Mesenchymal stem cell (in vitro differentiated cells and primary cell): ENCODE results near the gene LRRIQ3. TPM values are rescaled to one million over a fixed set of nuclear protein-coding genes. Genes with fewer than 3 reads are reported as not detected.

Experiments
- DNase-seq: peaks from one replicate; pipeline ENCODE4 v3.0.0-alpha.2; 2013
- H2AFZ ChIP-seq: one replicate; pipeline ENCODE4 v1.6.1; 2013; ENCODE audit warnings: low read depth, mild to moderate bottlenecking, control low read depth, inconsistent platforms, low read length, moderate library complexity
- H2AK5ac ChIP-seq: 2 replicates; pipeline ENCODE4 v1.6.1; 2013; ENCODE audit warnings: low read length, moderate library complexity, mild to moderate bottlenecking, inconsistent platforms; ENCODE audit not compliant: severe bottlenecking
- H2BK120ac ChIP-seq: one replicate; pipeline ENCODE4 v1.6.1; 2013; ENCODE audit warnings: low read depth, mild to moderate bottlenecking, inconsistent platforms, low read length, moderate library complexity
- H2BK12ac ChIP-seq, 2 experiments: one replicate each; pipeline ENCODE4 v1.6.1; 2013; ENCODE audit warnings: inconsistent platforms in 2 of 2, low read length in 2 of 2, mild to moderate bottlenecking in 2 of 2, moderate library complexity in 2 of 2, control low read depth in 1 of 2
- H2BK15ac ChIP-seq: one replicate; pipeline ENCODE4 v1.6.1; 2013; ENCODE audit warnings: mild to moderate bottlenecking, low read depth, inconsistent platforms; ENCODE audit not compliant: poor library complexity, severe bottlenecking
- H2BK5ac ChIP-seq: 2 replicates; pipeline ENCODE4 v1.6.1; 2013; ENCODE audit warnings: low read depth, mild to moderate bottlenecking, low read length, control low read depth, inconsistent platforms; ENCODE audit not compliant: poor library complexity, severe bottlenecking
- H3K14ac ChIP-seq, 2 experiments: one replicate each; pipeline ENCODE4 v1.6.1; 2013; ENCODE audit warnings: inconsistent platforms in 2 of 2, low read length in 2 of 2, control low read depth in 1 of 2, mild to moderate bottlenecking in 1 of 2, moderate library complexity in 1 of 2
- H3K18ac ChIP-seq, 2 experiments: one replicate each; pipeline ENCODE4 v1.6.1; 2013; ENCODE audit warnings: inconsistent platforms in 2 of 2, low read length in 2 of 2, control low read depth in 1 of 2, low read depth in 1 of 2, mild to moderate bottlenecking in 1 of 2
- H3K23ac ChIP-seq, 2 experiments: one replicate each; pipeline ENCODE4 v1.6.1; 2013; ENCODE audit warnings: inconsistent platforms in 2 of 2, low read length in 2 of 2, mild to moderate bottlenecking in 2 of 2, moderate library complexity in 2 of 2, control low read depth in 1 of 2
- H3K27ac ChIP-seq: 2 replicates; pipeline ENCODE4 v1.5.1; 2013; ENCODE audit warnings: mild to moderate bottlenecking, moderate library complexity, low read length, control low read depth, inconsistent platforms; ENCODE audit not compliant: poor library complexity, severe bottlenecking
- H3K27me3 ChIP-seq, 2 experiments: 2 replicates each; pipeline versions ENCODE4 v1.6.1 to v1.7.0; 2013; ENCODE audit warnings: low read length in 2 of 2, mild to moderate bottlenecking in 2 of 2, moderate library complexity in 2 of 2, control low read depth in 1 of 2, inconsistent platforms in 1 of 2; ENCODE audit not compliant: control insufficient read depth in 1 of 2, insufficient read depth in 1 of 2
- H3K36me3 ChIP-seq, 2 experiments: 2 replicates each; pipeline versions ENCODE4 v1.6.1 to v1.7.0; 2013; ENCODE audit warnings: low read length in 2 of 2, control low read depth in 1 of 2, inconsistent platforms in 1 of 2, low read depth in 1 of 2, mild to moderate bottlenecking in 1 of 2; ENCODE audit not compliant: insufficient read depth in 2 of 2, control insufficient read depth in 1 of 2
- H3K4ac ChIP-seq, 2 experiments: one replicate each; pipeline ENCODE4 v1.6.1; 2013; ENCODE audit warnings: inconsistent platforms in 2 of 2, low read length in 2 of 2, mild to moderate bottlenecking in 2 of 2, moderate library complexity in 2 of 2, control low read depth in 1 of 2, low read depth in 1 of 2
- H3K4me1 ChIP-seq: 2 replicates; pipeline ENCODE4 v1.6.1; 2013; ENCODE audit warnings: low read depth, low read length, control low read depth; ENCODE audit not compliant: control insufficient read depth, insufficient read depth
- H3K4me2 ChIP-seq: 2 replicates; pipeline ENCODE4 v1.6.1; 2013; ENCODE audit warnings: low read length, mild to moderate bottlenecking, inconsistent platforms; ENCODE audit not compliant: poor library complexity, severe bottlenecking
- H3K4me3 ChIP-seq, 2 experiments: 2 replicates each; pipeline versions ENCODE4 v1.5.1 to v1.7.0; 2013; ENCODE audit warnings: low read length in 2 of 2, mild to moderate bottlenecking in 2 of 2, control low read depth in 1 of 2, low read depth in 1 of 2; ENCODE audit not compliant: insufficient read depth in 1 of 2
- H3K79me1 ChIP-seq: replicated peaks from 2 replicates; pipeline ENCODE4 v1.6.1; 2013; ENCODE audit warnings: mild to moderate bottlenecking, control low read depth, low read length, inconsistent platforms; ENCODE audit not compliant: poor library complexity, severe bottlenecking
- H3K9ac ChIP-seq: 2 replicates; pipeline ENCODE4 v1.7.0; 2013; ENCODE audit warnings: mild to moderate bottlenecking, low read length, moderate library complexity
- H3K9me3 ChIP-seq: 2 replicates; pipeline ENCODE4 v1.7.0; 2013; ENCODE audit warnings: mild to moderate bottlenecking, low read length; ENCODE audit not compliant: control insufficient read depth
- H4K8ac ChIP-seq: one replicate; pipeline ENCODE4 v1.6.1; 2013; ENCODE audit warnings: inconsistent platforms, mild to moderate bottlenecking, low read length, moderate library complexity
- H4K91ac ChIP-seq: one replicate; pipeline ENCODE4 v1.6.1; 2013; ENCODE audit warnings: mild to moderate bottlenecking, low read length, inconsistent platforms
- WGBS: methylation state at CpG from one replicate; pipeline ENCODE4 v1.1.7; 2013; ENCODE audit warnings: mixed read lengths; 5-methylcytosine and 5-hydroxymethylcytosine counted together
- polyA plus RNA-seq, 2 experiments: library from polyadenylated mRNA; stranded (reverse); fragments of 200-250 nt; gene quantifications; one replicate each; pipeline ENCODE4 v1.2.3, GENCODE V29; 2013

LRRIQ3 gene
- polyA plus RNA-seq (2013, experiment 1 of 2), result 0.17 TPM
- polyA plus RNA-seq (2013, experiment 2 of 2), result 0.18 TPM

- Histone ChIP-seq H4K91ac (no peak within 1 kb of the TSS), H3K79me1 (peaks cover 2% of the 10 kb centered on the region), H3K4me2 (peak within 1 kb of the TSS; percentile 50), H3K14ac (peak within 1 kb of the TSS in 1 of 2 experiments; percentile 70), H2BK15ac (no peak within 1 kb of the TSS), H2AK5ac (no peak within 1 kb of the TSS), H3K27me3 (no peaks in the 10 kb centered on the region), H3K9ac (peak within 1 kb of the TSS; percentile 96), H3K23ac (no peak within 1 kb of the TSS), H4K8ac (peak within 1 kb of the TSS; percentile 83), H2BK12ac (no peak within 1 kb of the TSS), H2BK120ac (peak within 1 kb of the TSS; percentile 82), H3K4me3 (peak within 1 kb of the TSS; percentile 73 to 86), H3K4me1 (no peaks in the 10 kb centered on the region), H2AFZ (peak within 1 kb of the TSS; percentile 85), H2BK5ac (no peak within 1 kb of the TSS), H3K36me3 (peaks cover 0 to 20% of the 10 kb centered on the region in 2 experiments), H3K27ac (peak within 1 kb of the TSS; percentile 80), H3K4ac (peak within 1 kb of the TSS; percentile 9 to 84), H3K18ac (peak within 1 kb of the TSS; percentile 68 to 88), H3K9me3 (no peaks in the 10 kb centered on the region)
- 15% methylated on average over 40 of the region's 41 CpGs for WGBS
- DNase-seq, result peak; percentile 96
Measured at GRCh38 chr1:74197657-74198552, at the start of gene LRRIQ3, which contains the start of gene FPGT. LRRIQ3 (minus strand) TSS chr1:74198176; CDS start chr1:74183684, 14,492 bp downstream. FPGT (plus strand) TSS chr1:74198242; CDS start chr1:74198279, 37 bp downstream.

- Histone ChIP-seq H3K9ac (no peak overlapping the region), H3K4me2 (no peak overlapping the region), H3K4me1 (peaks cover 2% of the 10 kb centered on the region), H4K91ac (no peak overlapping the region), H2BK120ac (no peak overlapping the region), H4K8ac (no peak overlapping the region), H3K27ac (no peak overlapping the region), H3K27me3 (no peaks in the 10 kb centered on the region), H2BK5ac (no peak overlapping the region), H3K18ac (no peak overlapping the region), H2BK15ac (no peak overlapping the region), H2BK12ac (no peak overlapping the region), H3K79me1 (no peaks in the 10 kb centered on the region), H3K9me3 (no peaks in the 10 kb centered on the region), H2AK5ac (no peak overlapping the region), H3K23ac (no peak overlapping the region), H3K36me3 (no peaks in the 10 kb centered on the region), H2AFZ (no peak overlapping the region), H3K4me3 (no peak overlapping the region), H3K4ac (no peak overlapping the region), H3K14ac (no peak overlapping the region)
- DNase-seq, result no peak
- WGBS, result 29% methylated on average over 1 of the region's 2 CpGs
Measured at GRCh38 chr1:74246315-74246714, 48.3 kb upstream of the LRRIQ3 start.

- Histone ChIP-seq H4K91ac (no peak overlapping the region), H3K9ac (no peak overlapping the region), H2AFZ (no peak overlapping the region), H2AK5ac (no peak overlapping the region), H3K27ac (no peak overlapping the region), H2BK120ac (no peak overlapping the region), H2BK12ac (no peak overlapping the region), H4K8ac (no peak overlapping the region), H3K4me3 (no peak overlapping the region), H2BK15ac (no peak overlapping the region), H3K4me2 (no peak overlapping the region), H3K27me3 (no peaks in the 10 kb centered on the region), H3K23ac (no peak overlapping the region), H2BK5ac (no peak overlapping the region), H3K18ac (no peak overlapping the region), H3K36me3 (no peaks in the 10 kb centered on the region), H3K79me1 (no peaks in the 10 kb centered on the region), H3K14ac (no peak overlapping the region), H3K4me1 (peaks cover 2% of the 10 kb centered on the region), H3K4ac (no peak overlapping the region), H3K9me3 (no peaks in the 10 kb centered on the region)
- 10% methylated on average over 2 of the region's 2 CpGs for whole genome bisulfite sequencing
- no peak for DNase-seq
Measured at GRCh38 chr1:74245168-74245772, 47.3 kb upstream of the LRRIQ3 start.

GRCh38 chr1:74237787-74238186, 39.8 kb upstream of the LRRIQ3 start:
- Histone ChIP-seq H3K4ac (no peak overlapping the region), H3K23ac (no peak overlapping the region), H4K91ac (no peak overlapping the region), H4K8ac (no peak overlapping the region), H2AFZ (no peak overlapping the region), H3K4me3 (no peak overlapping the region), H3K27ac (no peak overlapping the region), H2BK12ac (no peak overlapping the region), H3K4me1 (no peaks in the 10 kb centered on the region), H3K9me3 (no peaks in the 10 kb centered on the region), H3K9ac (no peak overlapping the region), H2AK5ac (no peak overlapping the region), H3K79me1 (no peaks in the 10 kb centered on the region), H3K27me3 (no peaks in the 10 kb centered on the region), H2BK15ac (no peak overlapping the region), H3K14ac (no peak overlapping the region), H3K18ac (no peak overlapping the region), H2BK5ac (no peak overlapping the region), H2BK120ac (no peak overlapping the region), H3K4me2 (no peak overlapping the region), H3K36me3 (no peaks in the 10 kb centered on the region)
- WGBS, result 100% methylated on average over 2 of the region's 4 CpGs
- no peak for DNase-seq
